Gastroesophageal sphincter (tissue), 3 donors: ENCODE data around the gene ARL2.
"Not testable (repeated sequence)": the region's sequence is repeated elsewhere in the genome, so short reads cannot be mapped to it uniquely, and the experiment has no call there.

Experiments
- POLR2A ChIP-seq, 2 donors: fragments of 450-650 bp; IDR thresholded peaks; one replicate each; pipeline ENCODE4 v1.6.1; 2017; ENCODE audit warnings: antibody characterized with exemption in 2 of 2, mild to moderate bottlenecking in 2 of 2, moderate library complexity in 1 of 2
- TF ChIP-seq, protein P1 (sequence below), 4 experiments: fragments of 200-600 bp in 2 of 4; fragments of 450-650 bp in 2 of 4; sonication (generic) in 1 of 4; IDR thresholded peaks; one replicate each; pipeline ENCODE4 v1.5.1; 2017 to 2019; ENCODE audit warnings: antibody characterized with exemption in 4 of 4, mild to moderate bottlenecking in 2 of 4, moderate library complexity in 2 of 4

DNA sequence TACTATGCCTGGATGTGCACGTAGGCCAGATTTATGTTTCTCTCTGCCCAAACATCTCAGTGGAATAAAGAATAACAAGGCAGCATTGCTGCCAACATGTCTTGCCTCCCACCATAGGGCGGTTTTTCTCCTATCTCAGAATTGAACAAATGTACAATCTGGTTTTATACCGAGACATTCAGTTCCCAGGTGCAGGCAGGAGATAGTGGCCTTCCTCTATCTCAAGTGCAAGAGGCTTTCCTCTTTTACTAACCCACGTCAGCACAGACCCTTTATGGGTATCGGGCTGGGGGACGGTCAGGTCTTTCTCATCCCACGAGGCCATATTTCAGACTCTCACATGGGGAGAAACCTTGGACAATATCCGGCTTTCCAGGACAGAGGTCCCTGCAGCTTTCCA, 9.5 kb downstream of the ARL2 start:
- TF ChIP-seq, protein P1, sequence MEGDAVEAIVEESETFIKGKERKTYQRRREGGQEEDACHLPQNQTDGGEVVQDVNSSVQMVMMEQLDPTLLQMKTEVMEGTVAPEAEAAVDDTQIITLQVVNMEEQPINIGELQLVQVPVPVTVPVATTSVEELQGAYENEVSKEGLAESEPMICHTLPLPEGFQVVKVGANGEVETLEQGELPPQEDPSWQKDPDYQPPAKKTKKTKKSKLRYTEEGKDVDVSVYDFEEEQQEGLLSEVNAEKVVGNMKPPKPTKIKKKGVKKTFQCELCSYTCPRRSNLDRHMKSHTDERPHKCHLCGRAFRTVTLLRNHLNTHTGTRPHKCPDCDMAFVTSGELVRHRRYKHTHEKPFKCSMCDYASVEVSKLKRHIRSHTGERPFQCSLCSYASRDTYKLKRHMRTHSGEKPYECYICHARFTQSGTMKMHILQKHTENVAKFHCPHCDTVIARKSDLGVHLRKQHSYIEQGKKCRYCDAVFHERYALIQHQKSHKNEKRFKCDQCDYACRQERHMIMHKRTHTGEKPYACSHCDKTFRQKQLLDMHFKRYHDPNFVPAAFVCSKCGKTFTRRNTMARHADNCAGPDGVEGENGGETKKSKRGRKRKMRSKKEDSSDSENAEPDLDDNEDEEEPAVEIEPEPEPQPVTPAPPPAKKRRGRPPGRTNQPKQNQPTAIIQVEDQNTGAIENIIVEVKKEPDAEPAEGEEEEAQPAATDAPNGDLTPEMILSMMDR (IDR thresholded peaks at IDR 0.05) = not testable (repeated sequence)
- TF ChIP-seq POLR2A (IDR thresholded peaks at IDR 0.05) = not testable (repeated sequence)
